Body of pancreas (tissue), 4 donors: ENCODE measurements around the gene RFTN1.

Source experiments
- POLR2A ChIP-seq, 3 donors: fragments of 450-650 bp; IDR thresholded peaks; one replicate each; pipeline ENCODE4 v1.6.1; 2016; ENCODE audit warnings: antibody characterized with exemption in 3 of 3, mild to moderate bottlenecking in 2 of 3
- TF ChIP-seq, protein P1 (sequence below), 7 experiments: fragments of 450-650 bp in 4 of 7; fragments of 200-600 bp in 3 of 7; sonication (generic) in 3 of 7; IDR thresholded peaks; one replicate each; pipeline ENCODE4 v1.5.1; 2016 to 2019; ENCODE audit warnings: antibody characterized with exemption in 7 of 7

DNA sequence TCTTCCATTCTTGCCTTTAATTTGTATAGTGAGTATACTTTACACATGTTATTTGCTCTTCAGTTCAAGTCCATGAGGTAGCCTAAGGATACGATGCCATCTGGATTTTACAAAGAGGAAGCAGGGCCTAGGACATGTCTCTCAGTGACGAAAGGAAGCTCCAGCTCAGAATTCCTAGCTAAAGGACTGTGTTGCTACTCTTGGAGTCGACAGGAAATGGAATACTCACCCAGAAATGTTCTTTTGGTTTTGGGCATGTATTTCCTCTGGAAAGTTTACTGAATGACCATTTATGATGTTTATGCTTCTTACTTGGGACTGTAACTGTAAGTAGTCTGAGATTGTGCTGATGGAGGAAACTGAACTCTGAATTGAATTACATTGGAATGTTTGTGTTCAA is 236.0 kb downstream of the RFTN1 start:
- no peak for TF ChIP-seq POLR2A (IDR thresholded peaks at IDR 0.05)
- TF ChIP-seq, protein P1, sequence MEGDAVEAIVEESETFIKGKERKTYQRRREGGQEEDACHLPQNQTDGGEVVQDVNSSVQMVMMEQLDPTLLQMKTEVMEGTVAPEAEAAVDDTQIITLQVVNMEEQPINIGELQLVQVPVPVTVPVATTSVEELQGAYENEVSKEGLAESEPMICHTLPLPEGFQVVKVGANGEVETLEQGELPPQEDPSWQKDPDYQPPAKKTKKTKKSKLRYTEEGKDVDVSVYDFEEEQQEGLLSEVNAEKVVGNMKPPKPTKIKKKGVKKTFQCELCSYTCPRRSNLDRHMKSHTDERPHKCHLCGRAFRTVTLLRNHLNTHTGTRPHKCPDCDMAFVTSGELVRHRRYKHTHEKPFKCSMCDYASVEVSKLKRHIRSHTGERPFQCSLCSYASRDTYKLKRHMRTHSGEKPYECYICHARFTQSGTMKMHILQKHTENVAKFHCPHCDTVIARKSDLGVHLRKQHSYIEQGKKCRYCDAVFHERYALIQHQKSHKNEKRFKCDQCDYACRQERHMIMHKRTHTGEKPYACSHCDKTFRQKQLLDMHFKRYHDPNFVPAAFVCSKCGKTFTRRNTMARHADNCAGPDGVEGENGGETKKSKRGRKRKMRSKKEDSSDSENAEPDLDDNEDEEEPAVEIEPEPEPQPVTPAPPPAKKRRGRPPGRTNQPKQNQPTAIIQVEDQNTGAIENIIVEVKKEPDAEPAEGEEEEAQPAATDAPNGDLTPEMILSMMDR (IDR thresholded peaks at IDR 0.05) = no peak
